HCT116 (cell line): ENCODE results near the gene ZNF507. TPM values are rescaled to one million over a fixed set of nuclear protein-coding genes. Genes with fewer than 3 reads are reported as not detected.

Experiments used
- ATAC-seq: fragments of 200-7000 bp; cut with Tn5 transposase; 2 replicates; pipeline ENCODE4 v1.9.1; 2020; ENCODE audit warnings: mild to moderate bottlenecking, moderate library complexity
- BruUV-seq: library from RNA; stranded (reverse); fragments of 400-500 nt; replicated peaks from 2 replicates; lab custom pipeline; 2021; lab: Mats Ljungman, UMichigan
- CTCF ChIA-PET: fragments of 300-600 bp; sonication (Branson Sonifier 250); formaldehyde crosslinking; loops from one replicate; lab custom pipeline; 2021; ENCODE audit warnings: antibody characterized with exemption; lab: Charles Lee
- POLR2A ChIA-PET: fragments of 300-600, 350-600 bp; sonication (Branson Sonifier 250); formaldehyde crosslinking; loops from one replicate; lab custom pipeline; 2021; ENCODE audit warnings: antibody characterized with exemption; lab: Charles Lee
- RAD21 ChIA-PET, 2 experiments: fragments of 300-600 bp; sonication (Branson Sonifier 250); formaldehyde crosslinking; loops; one replicate each; lab custom pipeline; 2023; ENCODE audit warnings: low total read pairs in 2 of 2; ENCODE audit not compliant: uncharacterized antibody in 2 of 2, unreplicated experiment in 2 of 2, low non-redundant PET in 1 of 2; lab: Charles Lee
- DNase-seq: peaks from one replicate; pipeline ENCODE4 v3.0.0-alpha.2; 2010; ENCODE audit warnings: low read depth, low spot score
- H2AFZ ChIP-seq: fragments of 200-600 bp; shearing (Covaris generic), sonication (generic); 2 replicates; pipeline ENCODE4 v1.6.1; 2017; ENCODE audit warnings: low read depth, mixed run types, mixed read lengths, antibody characterized with exemption, low read length; ENCODE audit not compliant: poor library complexity, severe bottlenecking
- H3K27ac ChIP-seq: 2 replicates; pipeline ENCODE4 v1.5.1; 2012; ENCODE audit warnings: low read depth, low read length
- H3K27me3 ChIP-seq: fragments of 200-600 bp; sonication (generic); 2 replicates; pipeline ENCODE4 v1.6.1; 2016; ENCODE audit warnings: mixed run types, low read length, mixed read lengths; ENCODE audit not compliant: insufficient read depth
- H3K36me3 ChIP-seq, 2 experiments: fragments of 200-500 bp in 1 of 2; fragments of 200-600 bp in 1 of 2; sonication (Bioruptor generic) in 1 of 2; sonication (generic) in 1 of 2; 2 replicates each; pipeline versions ENCODE4 v1.5.1 to v1.6.1; 2014 to 2016; ENCODE audit warnings: low read length in 2 of 2, inconsistent platforms in 1 of 2, mixed read lengths in 1 of 2, mixed run types in 1 of 2; ENCODE audit not compliant: insufficient read depth in 2 of 2, control insufficient read depth in 1 of 2
- H3K4me1 ChIP-seq, 2 experiments: fragments of 200-600 bp in 1 of 2; sonication (generic) in 1 of 2; 2 replicates each; pipeline versions ENCODE4 v1.5.1 to v1.6.1; 2012 to 2017; ENCODE audit warnings: low read length in 2 of 2, inconsistent platforms in 1 of 2, mild to moderate bottlenecking in 1 of 2, mixed read lengths in 1 of 2, mixed run types in 1 of 2, moderate library complexity in 1 of 2; ENCODE audit not compliant: insufficient read depth in 2 of 2, control insufficient read depth in 1 of 2
- H3K4me2 ChIP-seq: fragments of 200-600 bp; sonication (generic); 2 replicates; pipeline ENCODE4 v1.6.1; 2017; ENCODE audit warnings: mixed run types, low read length, mixed read lengths
- H3K4me3 ChIP-seq, 2 experiments: fragments of 200-600 bp in 1 of 2; sonication (generic) in 1 of 2; replicated peaks in 1 of 2; 2 replicates each; pipeline ENCODE4 v1.5.1; 2011 to 2016; ENCODE audit warnings: low read length in 2 of 2, control low read depth in 1 of 2, low read depth in 1 of 2, mild to moderate bottlenecking in 1 of 2, mixed read lengths in 1 of 2, mixed run types in 1 of 2
- H3K79me2 ChIP-seq: fragments of 200-600 bp; sonication (generic); 2 replicates; pipeline ENCODE4 v1.6.1; 2017; ENCODE audit warnings: mild to moderate bottlenecking, mixed run types, low read length, moderate library complexity, mixed read lengths; ENCODE audit not compliant: insufficient read depth
- H3K9ac ChIP-seq: fragments of 200-600 bp; sonication (generic); 2 replicates; pipeline ENCODE4 v1.6.1; 2016; ENCODE audit warnings: low read length, mixed read lengths
- H3K9me2 ChIP-seq: fragments of 200-600 bp; sonication (generic), shearing (Covaris generic); 2 replicates; pipeline ENCODE4 v1.6.1; 2017; ENCODE audit warnings: mixed run types, mild to moderate bottlenecking, moderate library complexity; ENCODE audit not compliant: insufficient read depth
- H3K9me3 ChIP-seq, 2 experiments: fragments of 200-500 bp in 1 of 2; fragments of 200-600 bp in 1 of 2; sonication (Bioruptor generic) in 1 of 2; sonication (generic) in 1 of 2; 2 replicates each; pipeline ENCODE4 v1.6.1; 2014 to 2017; ENCODE audit warnings: low read length in 2 of 2, mixed read lengths in 2 of 2, inconsistent platforms in 1 of 2, low read depth in 1 of 2, mild to moderate bottlenecking in 1 of 2, mixed run types in 1 of 2, moderate library complexity in 1 of 2; ENCODE audit not compliant: control insufficient read depth in 1 of 2, insufficient read depth in 1 of 2
- H4K20me1 ChIP-seq: fragments of 200-600 bp; sonication (generic), shearing (Covaris generic); 2 replicates; pipeline ENCODE4 v1.6.1; 2017; ENCODE audit warnings: mixed run types, mild to moderate bottlenecking, moderate library complexity; ENCODE audit not compliant: insufficient read depth
- CBX3 ChIP-seq: IDR thresholded peaks from 2 replicates; pipeline ENCODE4 v1.6.1; 2012; ENCODE audit warnings: low read depth
- EZH2 ChIP-seq: fragments of 200-600 bp; sonication (generic); IDR thresholded peaks from 2 replicates; pipeline ENCODE4 v1.6.1; 2017; ENCODE audit warnings: antibody characterized with exemption, mixed run types
- POLR2AphosphoS5 ChIP-seq: IDR thresholded peaks from 2 replicates; pipeline ENCODE4 v1.6.1; 2011; ENCODE audit warnings: mild to moderate bottlenecking, low read depth, low read length, moderate library complexity
- RAD21 ChIP-seq: IDR thresholded peaks from 2 replicates; pipeline ENCODE4 v1.6.1; 2012; ENCODE audit warnings: low read depth, mild to moderate bottlenecking
- SIN3A ChIP-seq: IDR thresholded peaks from 2 replicates; pipeline ENCODE4 v1.6.1; 2012; ENCODE audit warnings: low read depth
- SRF ChIP-seq: IDR thresholded peaks from 2 replicates; pipeline ENCODE4 v1.6.1; 2012; ENCODE audit warnings: low read depth
- YY1 ChIP-seq: IDR thresholded peaks from 2 replicates; pipeline ENCODE4 v1.6.1; 2011; ENCODE audit warnings: low read length, low read depth, moderate library complexity, mild to moderate bottlenecking; ENCODE audit not compliant: insufficient replicate concordance; ENCODE audit errors: extremely low read depth
- ZBTB33 ChIP-seq: IDR thresholded peaks from 2 replicates; pipeline ENCODE4 v1.6.1; 2011; ENCODE audit warnings: mild to moderate bottlenecking, low read length, moderate library complexity; ENCODE audit not compliant: insufficient replicate concordance; ENCODE audit errors: extremely low read depth
- ZFX ChIP-seq: fragments of 450-650 bp; IDR thresholded peaks from 2 replicates; pipeline ENCODE4 v1.6.1; 2017
- ZNF274 ChIP-seq: fragments of 200-500 bp; sonication (Bioruptor generic); IDR thresholded peaks from 2 replicates; pipeline ENCODE4 v1.6.1; 2014; ENCODE audit warnings: mild to moderate bottlenecking, low read depth, low read length, inconsistent platforms
- intact Hi-C: fragments of 100-400 bp; cut with micrococcal nuclease; formaldehyde crosslinking; loops from 2 replicates; pipeline ENCODE4 v1.10.0; 2022
- total RNA-seq: library from RNA; stranded (reverse); gene quantifications from one replicate; pipeline ENCODE4 v1.2.1, GENCODE V29; 2021; ENCODE audit not compliant: unreplicated experiment

The ZNF507 gene
- total RNA-seq, 1 experiment from 2014 or later, result 27.4 TPM

GRCh38 chr19:32380269-32380668 lies 34.9 kb downstream of the ZNF507 start:
- no peaks in the 10 kb centered on the region for H3K9me3 ChIP-seq
- RAD21 ChIA-PET, result no interaction called here
- no TSS peak for BruUV-seq
- H4K20me1 ChIP-seq, result no peaks in the 10 kb centered on the region
- ATAC-seq (no peak), DNase-seq (no peak)
- H3K27ac ChIP-seq, result no peak overlapping the region
- H3K36me3 ChIP-seq, result peaks cover 15 to 19% of the 10 kb centered on the region in 2 experiments; a peak in 2 of 4 replicates
- no peak overlapping the region for H2AFZ ChIP-seq
- no peak overlapping the region for H3K9ac ChIP-seq
- POLR2A ChIA-PET, result no interaction called here
- peaks cover 0 to under 1% of the 10 kb centered on the region in 2 experiments; a peak in 1 of 4 replicates for H3K4me1 ChIP-seq
- TF ChIP-seq SIN3A (no peak), ZBTB33 (no peak), EZH2 (no peak)
- H3K27me3 ChIP-seq, result no peaks in the 10 kb centered on the region
- peaks cover 20% of the 10 kb centered on the region for H3K79me2 ChIP-seq
- no peaks in the 10 kb centered on the region for H3K9me2 ChIP-seq
- CTCF ChIA-PET, result no interaction called here
- intact Hi-C loops, result no loop called here
- H3K4me2 ChIP-seq, result no peak overlapping the region
- H3K4me3 ChIP-seq, result no peak overlapping the region

DNA sequence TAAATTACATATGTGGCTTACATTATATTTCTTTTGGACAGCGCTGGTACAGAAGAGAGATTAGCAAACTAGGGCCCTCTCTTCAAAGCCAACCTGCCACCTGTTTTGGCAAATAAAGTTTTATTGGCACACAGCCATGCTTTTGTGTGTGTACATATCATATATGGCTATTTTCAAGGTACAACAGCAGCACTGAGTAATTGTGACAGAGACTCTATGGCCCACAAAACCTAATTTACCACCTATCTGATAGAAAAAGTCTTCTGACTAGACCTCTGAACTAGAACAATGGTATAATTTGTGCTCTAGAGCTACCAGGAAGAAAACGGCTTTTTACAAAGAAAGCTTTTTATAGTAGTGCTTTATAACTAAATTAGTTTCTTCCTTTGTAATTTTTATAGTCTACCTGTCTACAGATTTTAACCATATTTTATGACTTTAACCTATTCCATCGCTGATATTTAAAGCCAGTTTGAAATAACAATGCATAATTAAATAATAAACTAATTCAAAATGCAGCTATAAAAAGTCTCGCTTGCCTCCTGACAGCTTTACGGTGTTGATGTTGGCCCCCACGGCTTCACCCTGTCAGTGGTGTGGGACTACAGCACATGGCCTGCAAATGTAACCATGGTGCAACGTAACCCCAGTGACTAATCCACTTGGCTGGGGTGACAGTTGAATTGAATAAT lies 42.4 kb downstream of the ZNF507 start:
- H3K9me3 ChIP-seq, result no peaks in the 10 kb centered on the region
- no peaks in the 10 kb centered on the region for H4K20me1 ChIP-seq
- intact Hi-C loops, result no loop called here
- H3K9ac ChIP-seq, result no peak overlapping the region
- no peaks in the 10 kb centered on the region for H3K27me3 ChIP-seq
- ChIA-PET CTCF (no interaction called here), RAD21 (no interaction called here), POLR2A (interaction anchor here (1.4 kb wide), 1 partner anchor 14 kb away, joined by 3 read pairs; no protein-coding TSS in a partner anchor)
- H3K79me2 ChIP-seq, result no peaks in the 10 kb centered on the region
- no peaks in the 10 kb centered on the region for H3K9me2 ChIP-seq
- DNase-seq (no peak), ATAC-seq (no peak)
- no peak overlapping the region for H3K4me3 ChIP-seq
- no peak for TF ChIP-seq CBX3
- no peak for TF ChIP-seq YY1
- no peak for TF ChIP-seq SRF
- TF ChIP-seq ZFX, result no peak
- no peak for TF ChIP-seq POLR2AphosphoS5
- TF ChIP-seq RAD21, result no peak
- TF ChIP-seq ZNF274, result no peak
- no TSS peak for BruUV-seq
- no peak overlapping the region for H3K27ac ChIP-seq
- no peak overlapping the region for H2AFZ ChIP-seq
- peaks cover 0 to 6% of the 10 kb centered on the region in 2 experiments; a peak in 2 of 4 replicates for H3K4me1 ChIP-seq
- H3K4me2 ChIP-seq, result no peak overlapping the region
- H3K36me3 ChIP-seq, result peaks cover 4 to 7% of the 10 kb centered on the region in 2 experiments; a peak in 3 of 4 replicates
